Activated CD8-positive, alpha-beta memory T cell treated with anti-CD3 and anti-CD28 coated beads, Interleukin-2, amount 50 U/mL, for 24 hours (primary cell): ENCODE measurements around the gene ITGB8.
"Not testable (repeated sequence)": the region's sequence is repeated elsewhere in the genome, so short reads cannot be mapped to it uniquely, and the experiment has no call there.

Source experiments
- DNase-seq: peaks from one replicate; pipeline ENCODE4 v3.0.0-alpha.2; 2020; ENCODE audit errors: extremely low read depth

The ITGB8 gene

GRCh38 chr7:20381406-20382034, 50.8 kb downstream of the ITGB8 start:
- no peak for DNase-seq

DNA sequence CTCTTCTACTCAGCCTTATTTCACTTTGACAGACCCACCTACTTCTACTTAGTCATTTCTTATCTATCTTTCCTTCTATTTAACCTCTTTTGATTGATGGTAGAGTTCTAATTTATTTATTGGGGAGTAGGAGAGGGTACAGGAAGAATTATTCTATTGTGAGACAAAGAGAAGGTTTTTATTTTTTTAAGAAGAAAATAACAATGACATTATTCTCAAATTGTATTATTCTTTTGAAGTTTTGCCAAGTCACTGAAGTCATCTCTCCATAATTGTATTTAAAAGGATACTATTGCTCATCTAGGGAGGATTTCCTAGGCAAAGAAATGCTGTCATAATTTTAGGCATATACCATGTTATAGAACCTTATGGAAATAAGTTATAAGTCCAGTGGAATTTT, 52.7 kb downstream of the ITGB8 start:
- DNase-seq, result no peak

GRCh38 chr7:20385126-20385525, 54.4 kb downstream of the ITGB8 start:
- DNase-seq, result no peak

GRCh38 chr7:20388084-20388483, 57.4 kb downstream of the ITGB8 start:
- DNase-seq, result no peak

GRCh38 chr7:20389192-20389591, 58.5 kb downstream of the ITGB8 start:
- not testable (repeated sequence) for DNase-seq

- no peak for DNase-seq
Measured at GRCh38 chr7:20393021-20393610, 62.4 kb downstream of the ITGB8 start.

- no peak for DNase-seq
Measured at GRCh38 chr7:20393616-20394015, 62.9 kb downstream of the ITGB8 start.

GRCh38 chr7:20394284-20394683, 63.6 kb downstream of the ITGB8 start:
- no peak for DNase-seq

DNA sequence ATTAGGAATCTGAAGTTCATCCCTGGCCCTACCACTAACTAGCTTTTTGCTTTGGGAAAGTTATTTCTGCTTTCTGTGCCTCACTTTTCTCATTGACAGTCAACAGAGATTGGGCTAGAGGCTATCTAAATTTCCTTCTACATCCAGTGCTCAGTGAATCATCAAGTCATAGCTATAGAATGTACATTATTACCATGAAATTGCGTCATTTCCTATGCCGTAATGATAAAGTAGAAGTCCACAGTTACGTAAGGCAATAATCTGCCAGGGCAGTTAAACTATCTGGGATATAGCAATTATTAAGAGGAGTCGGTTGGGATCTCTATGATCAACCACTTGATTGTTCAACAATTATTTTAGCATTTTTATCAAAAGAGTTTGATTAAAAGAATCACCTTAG, 64.4 kb downstream of the ITGB8 start:
- no peak for DNase-seq

GRCh38 chr7:20395511-20395910, 64.8 kb downstream of the ITGB8 start:
- DNase-seq, result no peak

GRCh38 chr7:20399521-20399920, 68.8 kb downstream of the ITGB8 start:
- DNase-seq, result no peak

DNA sequence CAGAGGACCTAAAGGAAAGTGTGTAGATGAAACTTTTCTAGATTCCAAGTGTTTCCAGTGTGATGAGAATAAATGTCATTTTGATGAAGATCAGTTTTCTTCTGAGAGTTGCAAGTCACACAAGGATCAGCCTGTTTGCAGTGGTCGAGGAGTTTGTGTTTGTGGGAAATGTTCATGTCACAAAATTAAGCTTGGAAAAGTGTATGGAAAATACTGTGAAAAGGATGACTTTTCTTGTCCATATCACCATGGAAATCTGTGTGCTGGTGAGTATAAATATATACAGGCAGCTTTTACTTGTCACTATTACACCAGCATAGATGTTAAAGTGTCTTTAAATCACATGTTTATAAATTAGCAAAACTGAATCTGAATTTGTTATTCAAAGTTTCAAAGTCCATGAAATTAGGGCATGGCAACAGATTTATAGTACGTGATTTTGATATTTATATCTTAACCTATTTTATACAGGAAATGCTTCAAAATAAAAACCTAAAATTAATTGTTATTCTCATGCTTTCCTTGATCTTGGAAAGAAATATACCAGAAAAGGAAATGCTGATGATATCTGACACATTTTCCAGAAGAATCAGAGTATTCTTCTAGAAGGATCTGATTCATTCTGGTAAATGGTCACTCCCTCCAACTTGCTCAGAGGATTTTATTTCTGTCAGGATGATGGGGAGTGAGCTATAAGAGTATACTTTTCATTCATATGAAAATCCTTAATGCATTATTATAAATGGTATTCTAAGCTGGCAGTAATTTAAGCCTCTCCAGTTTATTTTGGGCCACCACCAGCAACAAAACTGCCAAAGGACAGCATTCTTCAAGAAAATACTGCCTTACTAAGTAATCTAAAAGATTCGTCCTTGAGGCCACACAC, 71.4 kb downstream of the ITGB8 start:
- DNase-seq, result no peak

DNA sequence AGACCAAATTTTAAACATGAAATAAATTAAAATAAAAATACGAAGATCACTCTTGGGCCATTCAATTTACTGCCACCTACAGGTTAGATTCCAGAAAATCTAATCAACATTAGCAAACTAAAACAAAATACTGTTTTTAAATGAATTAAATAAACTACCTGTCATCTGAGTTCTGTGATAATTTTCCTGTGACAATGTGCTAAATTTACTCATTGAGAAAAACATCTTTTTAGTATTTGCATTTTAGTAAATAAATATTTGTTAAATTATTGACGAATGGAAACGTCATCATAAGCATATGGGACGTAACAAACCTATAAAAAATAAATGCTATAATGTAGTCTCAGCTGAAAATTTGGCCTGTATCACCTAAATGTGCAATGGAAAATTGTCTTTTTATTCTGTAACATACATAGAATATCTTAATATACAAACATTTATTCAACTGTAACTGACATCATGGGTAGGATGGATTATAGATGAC, 72.1 kb downstream of the ITGB8 start:
- DNase-seq, result no peak

GRCh38 chr7:20403331-20403730, 72.6 kb downstream of the ITGB8 start:
- DNase-seq, result no peak

- DNase-seq, result no peak
Measured at GRCh38 chr7:20404320-20404719, 73.6 kb downstream of the ITGB8 start.

GRCh38 chr7:20407585-20408466, 77.1 kb downstream of the ITGB8 start:
- no peak for DNase-seq

GRCh38 chr7:20408467-20408826, 77.7 kb downstream of the ITGB8 start:
- DNase-seq, result no peak

- DNase-seq, result no peak
Measured at GRCh38 chr7:20409961-20410360, 79.3 kb downstream of the ITGB8 start.

- no peak for DNase-seq
Measured at GRCh38 chr7:20411372-20411771, 80.7 kb downstream of the ITGB8 start.

DNA sequence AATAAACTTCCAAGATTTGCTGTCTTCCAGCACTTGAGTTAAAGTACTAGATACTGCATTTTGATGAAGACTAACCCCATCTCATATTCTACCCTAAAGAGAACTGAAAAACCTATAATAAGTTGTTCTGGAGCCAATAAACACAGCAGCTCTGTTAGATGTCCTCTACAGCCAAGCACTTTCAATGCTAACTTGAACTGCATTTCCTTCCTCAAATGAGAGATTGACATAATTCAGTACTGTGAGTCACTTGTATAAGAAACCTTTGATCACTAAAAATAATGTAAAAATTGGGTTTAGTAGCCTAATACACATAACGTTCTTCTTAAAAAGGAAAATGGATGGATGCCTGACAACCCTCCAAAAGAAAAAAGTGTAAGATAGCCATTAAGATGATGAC, 81.3 kb downstream of the ITGB8 start:
- no peak for DNase-seq

DNA sequence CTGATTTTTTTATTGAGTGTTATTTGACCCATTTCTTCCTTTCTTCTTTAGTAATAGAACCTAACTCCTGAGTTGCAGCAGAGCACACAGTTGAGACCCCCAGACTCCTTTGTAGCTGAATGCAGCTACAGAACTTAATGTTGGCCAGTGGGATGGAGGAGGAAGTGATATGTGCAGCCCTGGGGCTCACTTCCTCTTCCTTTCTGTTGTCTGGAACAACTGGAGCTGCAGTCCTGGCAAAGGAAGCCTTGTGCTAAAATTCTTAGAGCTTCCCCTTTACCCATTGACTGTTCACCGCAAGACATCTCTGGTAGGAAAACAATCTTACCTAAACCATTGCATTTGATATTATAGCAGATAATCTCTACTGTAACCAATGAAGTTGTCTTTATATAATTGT, 86.6 kb downstream of the ITGB8 start:
- DNase-seq, result no peak
